Right hindlimb (tissue), 1 donor: ENCODE results near the gene MMRN1.

Source experiments
- DNase-seq: peaks from one replicate; pipeline ENCODE4 v3.0.0-alpha.2; 2018

The MMRN1 gene

DNA sequence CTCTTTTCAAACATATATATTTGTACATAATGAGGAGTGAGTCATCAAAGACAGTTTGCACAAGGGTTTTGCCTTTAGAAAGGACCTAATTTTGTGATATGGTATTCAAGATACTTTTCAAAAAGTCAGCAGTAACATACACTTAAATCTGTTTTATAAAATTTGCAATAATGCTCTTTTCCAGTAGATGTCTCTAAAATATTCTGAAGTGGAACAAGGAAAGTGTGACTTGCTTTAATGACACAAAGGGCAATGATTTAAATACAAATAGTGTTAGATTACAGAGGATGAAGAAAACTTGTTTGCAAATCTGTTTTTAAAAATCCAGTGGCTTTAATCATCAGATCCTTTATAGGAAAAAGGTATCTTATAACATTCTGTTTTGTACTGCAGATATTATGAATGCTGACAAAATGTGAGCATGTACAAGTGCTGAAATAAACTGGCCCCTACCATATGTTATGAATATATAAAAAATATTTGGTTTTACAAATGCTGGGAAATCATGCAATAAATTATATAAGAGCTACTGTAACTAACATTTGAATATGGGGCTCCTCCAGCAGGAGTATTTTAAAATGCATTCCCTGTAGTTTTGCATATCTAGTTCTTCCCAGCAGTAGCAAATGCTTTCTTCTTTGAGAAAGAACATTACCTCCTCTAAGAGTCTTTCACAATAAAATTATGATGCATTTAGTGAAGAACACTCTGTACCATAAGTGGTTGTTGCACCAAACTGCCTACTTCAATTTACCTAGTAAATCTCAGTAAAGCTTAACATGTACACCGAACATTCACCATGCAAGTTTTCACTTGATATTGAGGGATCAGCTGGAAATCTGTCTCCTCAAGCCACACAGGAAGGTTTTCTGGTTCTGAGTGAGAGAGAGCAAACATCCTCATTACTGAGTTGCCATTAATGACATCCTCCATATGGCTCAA lies 20.2 kb downstream of the MMRN1 start:
- no peak for DNase-seq

DNA sequence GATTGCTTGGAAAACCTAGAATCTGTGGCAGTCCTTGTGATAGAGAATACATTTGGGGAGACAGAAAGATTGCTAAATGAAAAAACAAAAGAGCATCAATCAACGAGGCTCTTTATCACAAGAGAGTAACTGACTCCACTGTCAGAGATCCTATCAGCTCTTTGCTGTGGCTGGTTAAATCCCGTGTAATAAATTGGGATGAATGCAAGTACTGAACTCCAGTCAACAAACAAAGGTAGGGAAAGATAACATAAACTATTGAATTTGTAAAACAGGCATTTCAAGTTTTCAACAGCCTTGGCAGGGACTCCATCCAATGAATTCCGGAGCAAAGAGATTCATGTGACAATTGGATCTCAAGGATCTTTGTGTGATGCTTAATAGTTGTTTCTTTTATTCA lies 21.3 kb downstream of the MMRN1 start:
- no peak for DNase-seq

DNA sequence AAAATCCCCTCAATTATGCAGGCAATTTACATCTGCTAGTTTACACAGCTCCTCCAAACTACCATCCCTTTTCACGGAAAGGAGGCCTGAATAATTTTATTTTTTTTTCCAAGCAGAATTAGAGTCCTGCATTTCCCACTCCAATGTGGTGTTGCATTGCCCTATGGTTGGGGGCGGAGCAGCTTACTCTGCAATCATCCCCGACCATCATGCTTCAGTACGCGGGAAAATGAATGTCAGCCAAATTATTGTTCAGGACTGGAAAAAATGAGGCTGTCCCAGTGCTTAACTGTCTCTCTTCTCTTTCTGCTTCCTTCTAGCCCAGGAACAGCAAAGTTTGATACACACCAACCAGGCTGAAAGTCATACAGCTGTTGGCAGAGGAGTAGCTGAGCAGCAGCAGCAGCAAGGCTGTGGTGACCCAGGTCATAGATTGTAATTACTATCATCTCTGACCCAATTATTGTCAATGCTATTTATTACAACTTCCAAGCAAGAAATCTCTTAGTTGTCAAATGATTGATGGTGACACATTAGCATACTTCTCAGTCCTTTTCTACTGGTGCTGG lies 28.3 kb downstream of the MMRN1 start:
- no peak for DNase-seq

DNA sequence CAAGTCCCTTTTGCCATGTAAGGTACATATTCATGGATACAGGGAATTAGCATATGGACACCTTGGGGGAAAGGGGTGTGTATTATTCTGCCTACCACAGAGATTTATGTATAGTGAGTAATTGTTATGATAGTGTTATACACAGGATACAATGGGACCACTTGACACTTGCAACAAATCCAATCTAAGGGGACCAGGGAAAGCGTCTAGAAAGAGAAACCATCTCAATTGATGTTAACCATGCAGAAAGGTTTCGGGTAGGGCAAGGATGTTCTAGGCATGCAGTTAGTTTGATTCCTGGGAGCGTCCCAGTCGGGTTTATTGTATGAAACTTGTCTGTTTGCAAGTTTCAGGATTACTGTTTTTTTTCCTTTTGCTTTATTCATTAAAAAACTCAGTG lies 34.2 kb downstream of the MMRN1 start:
- DNase-seq, result no peak

DNA sequence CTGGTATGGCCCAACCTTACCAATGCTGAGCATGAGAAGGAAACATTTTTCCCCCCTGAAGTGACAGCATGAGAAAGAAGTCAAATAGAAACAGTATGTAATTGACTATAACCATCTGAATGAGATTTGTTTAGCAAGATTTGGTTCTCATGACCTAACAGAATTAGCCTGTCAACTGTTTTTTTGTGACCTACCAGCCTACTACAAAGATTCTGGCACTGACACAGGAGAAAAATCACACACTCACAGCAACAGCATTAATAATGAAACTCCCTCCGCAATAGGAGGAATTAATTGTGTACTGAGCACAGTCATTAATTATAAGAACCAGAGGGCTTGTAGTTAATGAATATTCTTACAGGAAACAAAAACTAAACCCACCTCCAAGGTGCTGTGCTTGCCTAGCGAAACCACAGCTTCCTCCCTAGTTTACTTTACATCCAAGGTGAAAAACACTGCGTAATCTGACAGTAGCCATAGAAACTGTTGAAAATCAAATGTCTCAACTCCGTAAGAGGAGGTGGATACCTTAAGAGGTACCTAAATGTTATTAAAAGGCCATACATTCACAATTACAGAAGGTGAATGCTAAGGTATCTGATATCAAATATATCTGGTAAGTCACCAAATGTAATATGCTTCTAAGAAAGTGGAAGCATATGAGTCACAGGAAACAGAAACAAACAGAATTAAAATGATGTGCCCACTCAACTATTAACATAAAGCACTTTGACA lies 34.9 kb downstream of the MMRN1 start:
- DNase-seq, result no peak

DNA sequence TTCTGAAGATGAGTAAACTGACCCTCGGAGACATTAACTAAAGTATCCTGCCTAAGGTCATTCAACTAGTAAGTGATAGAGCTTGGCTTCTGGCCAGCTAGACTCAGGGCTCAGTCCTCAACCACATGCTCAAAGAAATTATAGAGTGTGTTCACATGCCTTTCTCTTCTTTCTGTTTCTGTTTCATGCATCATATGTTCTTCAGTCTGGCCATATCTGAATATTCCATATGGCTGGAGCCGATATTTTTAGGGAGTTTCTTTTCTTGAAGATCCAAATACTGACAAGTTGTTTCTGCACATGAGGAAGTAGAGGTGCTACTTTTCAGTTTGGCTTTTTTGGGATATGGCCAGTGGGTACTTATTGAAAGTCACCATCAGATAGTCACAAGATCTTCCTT lies 44.9 kb downstream of the MMRN1 start:
- no peak for DNase-seq

DNA sequence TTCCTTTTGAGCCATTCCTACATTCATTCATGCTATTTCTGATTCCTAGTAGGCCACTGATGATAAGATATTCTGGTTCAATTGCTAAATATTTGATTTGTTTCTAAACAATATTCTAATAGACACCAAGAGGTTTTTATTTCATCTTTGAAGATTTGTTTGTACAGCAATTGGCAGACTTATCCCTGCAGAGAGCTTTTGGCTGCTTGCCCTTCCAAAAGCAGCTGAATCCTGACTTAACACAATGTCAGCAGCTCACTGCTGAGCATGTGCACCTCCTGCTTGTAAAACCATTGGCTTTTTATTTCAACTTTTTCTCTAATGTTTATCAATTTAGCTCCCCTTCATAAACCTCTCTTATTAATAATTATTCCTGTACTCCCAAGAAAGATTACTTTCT lies 45.3 kb downstream of the MMRN1 start:
- peak; percentile 61 for DNase-seq

DNA sequence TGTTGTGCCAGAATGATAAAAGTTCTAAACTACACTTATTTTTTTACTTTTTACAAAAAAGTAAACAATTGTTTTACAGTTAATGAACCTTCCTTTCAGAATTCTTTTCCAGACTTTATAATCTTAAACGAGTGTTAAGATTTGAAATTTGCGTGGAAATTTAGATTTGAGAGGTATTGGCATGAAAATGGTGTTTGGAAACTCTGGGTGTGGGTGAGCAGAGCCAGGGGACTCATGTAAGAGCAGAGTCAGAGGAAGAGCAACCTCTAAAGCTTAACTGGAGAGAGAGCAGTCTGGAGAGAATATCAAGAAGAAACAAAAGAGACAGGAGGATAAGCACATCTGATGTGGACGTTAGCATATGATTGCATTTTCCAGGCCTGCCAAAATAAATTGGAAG lies 48.2 kb downstream of the MMRN1 start:
- no peak for DNase-seq

DNA sequence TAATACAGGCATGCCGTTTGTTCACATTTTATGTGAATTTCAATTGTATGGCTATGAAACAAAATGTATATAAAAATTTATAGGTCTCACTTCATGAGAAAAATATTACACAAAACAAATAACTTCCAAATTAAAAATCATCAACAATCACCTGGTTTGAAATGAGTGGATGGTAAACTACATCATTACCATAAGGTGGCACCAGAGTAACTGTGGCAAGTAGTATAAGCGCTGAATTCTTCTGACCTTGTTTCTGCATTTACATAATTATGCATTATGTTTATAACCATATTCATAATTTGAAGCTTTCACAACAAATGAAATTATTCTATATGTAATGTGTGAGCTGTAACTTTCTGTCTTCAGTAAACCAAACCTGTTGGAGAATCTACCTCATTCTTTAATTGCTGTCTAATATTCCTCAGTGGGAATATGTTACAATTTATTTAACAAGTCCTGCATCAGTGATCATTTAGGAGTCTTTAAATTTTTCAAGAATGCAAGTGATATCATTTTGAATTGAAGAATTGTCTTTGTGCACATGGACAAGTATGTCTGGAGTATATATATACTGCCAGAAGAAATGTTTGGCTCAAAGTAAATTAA lies 55.2 kb downstream of the MMRN1 start:
- no peak for DNase-seq

DNA sequence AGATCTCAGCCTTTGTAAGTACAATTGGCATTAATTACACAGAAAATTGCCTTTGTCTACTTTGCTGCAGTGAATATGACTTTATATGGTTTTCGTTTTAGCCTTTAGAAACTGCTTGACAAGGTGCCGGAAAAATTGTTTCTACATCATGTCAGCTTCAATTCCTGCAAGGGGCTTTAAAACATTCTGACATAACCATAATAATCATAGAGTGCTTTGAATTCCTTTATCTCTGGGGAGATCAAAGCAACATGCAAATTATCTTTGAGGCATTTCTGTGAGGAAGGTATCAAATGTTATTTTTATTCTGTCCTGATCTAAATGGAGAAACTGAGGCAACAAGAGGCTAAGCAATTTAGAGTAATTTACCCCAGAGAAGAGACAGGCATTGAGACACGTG lies 57.8 kb downstream of the MMRN1 start:
- DNase-seq, result no peak

DNA sequence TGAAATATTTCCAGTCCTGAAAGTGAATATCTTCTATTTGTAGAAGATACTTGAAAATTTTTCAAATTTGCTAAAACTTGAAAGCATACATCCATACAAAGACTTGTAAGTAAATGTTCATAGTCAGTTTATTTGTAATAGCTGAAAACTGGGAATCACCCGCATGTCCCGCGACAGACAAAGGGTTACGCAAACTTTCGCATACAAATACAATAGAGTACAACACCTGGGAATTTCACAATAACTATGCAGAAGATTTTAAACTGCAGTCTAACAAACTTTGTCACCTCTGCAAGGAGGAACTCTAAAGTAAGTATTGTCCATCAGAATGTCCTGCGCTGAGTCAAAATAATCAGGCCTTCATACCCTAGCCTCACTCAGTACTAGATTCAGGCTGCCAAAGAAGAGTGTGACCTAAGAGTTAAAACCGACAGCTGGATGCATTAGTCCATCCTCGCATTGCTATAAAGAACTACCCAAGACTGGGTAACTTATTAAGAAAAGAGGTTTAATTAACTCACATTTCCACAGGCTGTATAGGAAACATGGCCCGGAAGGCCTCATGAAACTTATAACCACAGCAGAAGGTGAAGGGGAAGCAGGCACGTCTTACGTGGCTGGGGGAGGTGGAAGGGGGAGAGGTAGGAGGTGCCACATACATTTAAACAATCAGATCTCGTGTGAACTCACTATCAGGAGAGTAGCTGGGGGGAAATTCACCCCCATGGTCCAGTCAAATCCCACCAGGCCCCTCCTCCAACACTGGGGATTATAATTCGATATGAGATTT lies 60.4 kb downstream of the MMRN1 start:
- no peak for DNase-seq

DNA sequence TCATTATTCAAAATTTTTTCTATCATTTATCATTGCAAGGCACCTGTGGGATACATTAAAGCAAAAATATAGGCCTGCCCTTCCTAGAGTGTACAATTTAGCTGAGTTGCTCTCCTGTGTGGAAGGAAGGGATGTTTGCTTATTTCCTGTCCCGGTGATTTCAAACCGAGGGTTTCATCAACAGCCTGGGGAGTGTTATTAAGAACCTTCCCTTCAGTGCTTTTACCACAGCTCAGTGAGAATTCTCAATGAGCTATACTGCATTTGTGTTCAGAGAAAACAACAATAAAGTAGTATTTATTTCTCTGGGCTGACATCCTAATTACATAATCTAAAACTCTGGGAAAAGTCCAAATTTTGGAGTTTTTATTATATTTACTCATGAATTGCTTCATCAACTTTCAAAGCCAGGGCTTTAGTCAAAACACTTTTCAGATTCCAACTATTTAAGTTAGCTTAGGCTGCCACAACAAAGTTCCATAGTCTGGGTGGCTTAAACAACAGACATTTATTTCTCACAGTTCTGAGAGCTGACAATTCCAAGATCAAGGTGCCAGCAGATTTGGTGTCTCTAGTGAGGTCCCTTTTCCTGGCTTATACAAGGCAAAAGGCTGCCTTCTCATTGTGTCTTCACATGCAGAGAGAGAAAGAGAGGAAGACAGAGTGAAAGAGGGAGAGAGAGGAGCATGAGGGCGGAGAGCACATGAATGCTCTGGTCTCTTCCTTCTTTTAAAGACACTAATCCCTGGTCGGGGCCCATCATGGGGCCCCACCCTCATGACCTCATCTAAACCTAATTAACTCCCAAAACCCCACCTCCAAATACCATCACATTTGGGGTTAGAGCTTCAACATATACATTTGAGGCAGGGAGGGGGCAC lies 62.6 kb downstream of the MMRN1 start:
- DNase-seq, result no peak

DNA sequence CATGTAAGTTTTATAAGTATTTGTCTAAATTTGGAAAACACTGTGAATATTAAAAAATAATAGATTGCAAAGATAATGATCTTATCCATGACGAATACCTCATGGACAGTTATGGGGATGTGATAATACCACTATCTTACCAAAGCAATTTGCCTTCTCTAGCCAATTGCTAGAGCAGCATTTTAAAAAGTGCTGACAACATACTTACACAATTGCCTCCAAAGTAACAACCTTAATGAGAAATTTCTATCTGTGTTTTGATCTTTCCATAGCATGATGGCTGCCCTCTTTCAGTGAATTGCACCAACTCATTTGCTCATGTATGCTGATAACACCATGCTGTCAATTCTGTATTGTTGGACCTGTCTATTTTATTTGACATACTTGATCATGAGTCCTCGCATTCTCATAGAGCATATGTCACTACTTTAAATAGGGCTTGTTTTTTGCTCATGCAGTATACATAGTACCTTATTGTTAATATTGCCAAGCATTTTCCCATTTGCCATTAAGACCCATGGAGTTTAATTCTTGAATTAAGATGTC lies 87.2 kb downstream of the MMRN1 start:
- no peak for DNase-seq

DNA sequence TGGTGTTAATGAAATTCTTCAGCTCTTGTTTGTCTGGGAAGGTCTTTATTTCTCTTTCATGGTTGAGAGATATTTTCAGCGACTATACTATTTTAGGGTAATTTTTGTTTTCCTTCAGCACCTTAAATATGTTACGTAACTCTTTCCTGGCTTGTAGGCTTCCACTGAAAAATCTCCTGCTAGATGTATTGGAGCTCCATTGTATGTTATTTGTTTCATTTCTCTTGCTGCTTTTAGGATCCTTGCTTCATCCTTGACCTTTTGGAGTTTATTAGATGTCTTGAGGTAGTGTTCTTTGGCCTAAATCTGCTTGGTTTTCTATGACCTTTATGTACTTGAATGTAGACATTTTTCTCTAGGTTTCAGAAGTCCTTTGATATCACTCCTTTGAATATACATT lies 93.6 kb downstream of the MMRN1 start:
- no peak for DNase-seq

DNA sequence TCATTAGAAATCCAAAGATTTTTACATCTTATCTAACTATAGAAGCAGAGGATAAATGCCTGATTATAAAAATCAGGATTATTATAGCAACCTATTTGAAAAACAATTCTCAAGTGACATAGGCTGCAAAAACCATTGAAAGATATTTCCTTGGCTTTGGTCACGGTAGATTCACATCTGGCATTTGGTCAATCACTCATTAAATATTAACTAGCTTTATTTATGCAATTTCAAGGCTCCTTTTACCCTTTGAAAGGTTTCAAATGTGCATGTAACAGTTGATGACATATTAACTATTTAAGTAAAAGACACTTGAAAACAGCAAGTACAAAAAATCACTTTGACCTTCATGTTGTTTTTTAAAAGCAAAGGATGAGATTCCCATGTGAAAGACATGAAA lies 98.1 kb downstream of the MMRN1 start:
- DNase-seq, result no peak

DNA sequence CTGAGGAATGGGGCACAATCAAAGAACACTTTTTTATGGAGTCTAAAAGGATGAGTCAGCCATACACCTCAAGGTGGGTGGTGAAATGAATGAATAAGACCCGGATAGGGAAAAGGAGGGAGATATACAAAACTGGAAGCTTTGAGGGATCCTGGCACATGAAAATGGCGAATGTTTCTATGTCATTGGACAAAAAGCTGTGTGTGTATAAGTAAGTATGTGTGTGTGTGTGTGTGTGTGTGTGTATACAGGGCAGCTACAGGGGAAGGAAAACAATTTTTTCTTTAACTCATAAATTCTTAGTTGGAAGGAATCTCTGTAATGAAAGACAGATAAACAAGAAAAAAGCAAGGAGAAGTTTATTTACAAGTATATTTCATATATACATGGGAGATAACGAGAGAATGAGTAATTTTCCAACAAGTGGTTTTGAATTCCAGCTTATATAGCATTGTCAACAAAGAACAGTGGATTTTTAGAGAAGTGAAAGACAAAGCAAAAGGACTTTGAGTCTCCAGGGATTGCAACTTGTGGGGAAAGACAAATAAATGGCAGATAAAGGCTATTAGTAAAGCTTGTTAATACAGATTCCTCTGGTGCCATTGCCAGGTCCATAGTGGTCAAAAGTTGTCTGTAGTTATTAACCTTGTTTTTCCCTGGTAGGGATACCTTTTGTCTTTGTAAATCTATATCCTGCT lies 99.7 kb downstream of the MMRN1 start:
- DNase-seq, result no peak

DNA sequence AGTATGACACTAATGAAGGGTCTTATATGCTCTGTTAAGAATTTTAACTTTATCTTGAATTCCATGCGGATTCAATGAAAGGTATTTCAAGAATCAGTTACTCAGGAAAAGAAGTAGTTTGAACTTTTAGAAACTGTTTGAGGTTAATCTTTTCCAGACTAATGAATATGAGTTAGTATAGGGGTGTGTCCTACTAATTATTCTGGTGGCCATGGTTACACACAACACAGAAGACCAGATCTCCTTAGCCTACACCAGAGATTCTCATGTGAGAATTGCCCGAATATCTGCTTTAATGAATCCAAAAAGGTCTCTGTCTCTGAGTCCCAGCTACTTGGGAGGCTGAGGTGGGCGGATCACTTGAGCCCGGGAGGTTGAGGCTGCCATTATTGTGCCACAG lies 100.4 kb downstream of the MMRN1 start:
- no peak for DNase-seq

DNA sequence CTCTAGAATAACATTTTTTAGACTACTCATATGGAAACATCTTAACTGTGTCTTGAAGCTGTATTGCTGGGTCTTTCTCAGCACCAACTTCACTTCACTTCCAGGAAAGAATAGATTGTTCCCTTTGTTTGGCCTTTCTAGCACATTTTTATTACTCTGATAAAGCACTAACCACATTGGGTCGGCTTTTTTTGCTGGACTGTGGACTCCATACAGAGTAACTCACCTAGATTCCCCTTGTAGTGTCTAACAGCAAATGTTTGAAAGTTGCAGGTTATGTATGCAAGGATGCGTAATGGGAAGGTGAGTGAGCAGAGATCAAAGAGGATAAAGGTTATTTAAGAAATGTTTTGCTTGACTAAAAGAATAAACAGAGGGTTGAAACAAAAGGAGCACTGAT lies 101.2 kb downstream of the MMRN1 start:
- no peak for DNase-seq

DNA sequence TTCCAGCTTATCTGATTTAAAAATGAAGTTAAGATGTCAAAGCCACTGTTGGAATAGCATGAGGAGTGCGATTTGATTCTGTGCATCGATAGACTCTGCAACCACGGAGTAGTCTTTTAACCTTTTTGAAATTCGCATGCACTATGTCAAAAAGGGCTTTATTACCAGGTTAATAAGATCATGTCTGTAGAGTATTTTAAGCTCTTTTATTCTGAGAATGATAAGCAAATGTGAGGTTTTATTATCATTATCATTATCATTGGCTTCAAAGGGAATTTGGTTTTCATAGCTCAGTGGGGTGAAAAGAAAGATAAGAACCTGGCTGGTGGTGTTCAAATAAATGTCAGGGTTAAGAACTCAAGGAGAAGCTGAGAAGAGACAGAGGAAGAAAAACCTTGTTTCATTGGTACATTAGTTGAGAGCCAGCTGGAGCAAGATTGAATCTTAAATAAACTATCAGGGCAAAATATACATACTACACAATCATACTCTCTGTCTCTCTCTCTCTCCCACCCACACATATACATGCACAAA lies 102.6 kb downstream of the MMRN1 start:
- DNase-seq, result no peak

DNA sequence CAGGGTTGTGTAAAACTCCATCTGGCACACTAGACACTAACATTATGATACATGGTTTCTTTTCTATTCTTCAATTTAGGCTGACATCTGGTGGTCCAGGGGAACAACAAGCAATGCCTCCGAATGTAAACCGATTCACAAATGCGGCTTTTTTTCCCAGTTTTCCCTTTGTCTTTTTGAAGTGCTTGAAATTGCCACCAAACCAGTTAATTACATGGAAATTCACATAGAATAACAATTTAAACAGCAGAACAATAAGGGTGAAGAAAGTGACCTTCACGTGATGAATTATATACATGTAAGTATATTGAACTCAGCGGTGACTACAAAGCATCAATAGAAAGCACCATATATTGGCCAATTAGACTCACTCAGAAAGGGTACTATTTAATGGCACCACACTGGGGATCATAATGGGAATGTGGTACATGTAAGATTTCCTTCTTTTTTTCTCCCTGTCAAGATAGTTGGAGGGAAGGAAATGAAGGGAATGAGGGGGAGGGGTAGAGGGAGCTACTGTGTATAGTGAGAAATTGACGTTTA lies 103.9 kb downstream of the MMRN1 start:
- DNase-seq, result no peak
